GM12878 (cell line): ENCODE results near the gene ADAMTS7. TPM values are rescaled to one million over a fixed set of nuclear protein-coding genes. Genes with fewer than 3 reads are reported as not detected.

ENCODE experiments used
- ATAC-seq: fragments of 200-7000 bp; cut with Tn5 transposase; 3 replicates; pipeline ENCODE4 v1.9.1; 2020; ENCODE audit warnings: mild to moderate bottlenecking, moderate library complexity
- BruUV-seq: library from RNA; stranded (reverse); fragments of 400-500 nt; replicated peaks from 2 replicates; lab custom pipeline; 2021; lab: Mats Ljungman, UMichigan
- CTCF ChIA-PET: fragments of 300-600 bp; sonication (Branson Sonifier 250); formaldehyde crosslinking; extraction: SDS; loops from one replicate; lab custom pipeline; 2021; ENCODE audit warnings: inconsistent platforms; lab: Yijun Ruan, JAX
- POLR2A ChIA-PET: fragments of 350-600 bp; formaldehyde crosslinking; extraction: SDS; loops from one replicate; lab custom pipeline; 2021; ENCODE audit warnings: inconsistent platforms; lab: Charles Lee
- RAD21 ChIA-PET: fragments of 300-600 bp; sonication (Branson Sonifier 250); formaldehyde crosslinking; loops from one replicate; lab custom pipeline; 2023; ENCODE audit warnings: antibody characterized with exemption; ENCODE audit not compliant: unreplicated experiment; lab: Charles Lee
- SMC1A ChIA-PET: fragments of 300-600 bp; sonication (Branson Sonifier 250); formaldehyde crosslinking; loops from one replicate; lab custom pipeline; 2023; ENCODE audit not compliant: unreplicated experiment, uncharacterized antibody; lab: Charles Lee
- DNase-seq: peaks from one replicate; pipeline ENCODE4 v3.0.0-alpha.2; 2011; ENCODE audit warnings: low read depth, low spot score
- FAIRE-seq: peaks from 3 replicates; lab custom pipeline; 2011; peaks lifted over from hg19 to GRCh38; lab: Jason Lieb, UNC
- H2AFZ ChIP-seq: 2 replicates; pipeline ENCODE4 v1.6.0; 2011; ENCODE audit warnings: low read depth, low read length, control low read depth; ENCODE audit not compliant: control insufficient read depth
- H3K27ac ChIP-seq: 2 replicates; pipeline ENCODE4 v1.5.1; 2011; ENCODE audit warnings: control low read depth; ENCODE audit not compliant: control insufficient read depth, insufficient read depth
- H3K27me3 ChIP-seq, 2 experiments: replicated peaks in 1 of 2; 2 replicates each; pipeline versions ENCODE4 v1.6.0 to v1.6.1; 2011; ENCODE audit warnings: low read length in 1 of 2; ENCODE audit not compliant: control insufficient read depth in 2 of 2, insufficient read depth in 2 of 2
- H3K36me3 ChIP-seq, 2 experiments: 2 replicates each; pipeline ENCODE4 v1.5.1; 2011; ENCODE audit warnings: low read length in 1 of 2; ENCODE audit not compliant: control insufficient read depth in 2 of 2, insufficient read depth in 2 of 2
- H3K4me1 ChIP-seq: 2 replicates; pipeline ENCODE4 v1.6.1; 2011; ENCODE audit warnings: mild to moderate bottlenecking, low read length, moderate library complexity, mixed read lengths; ENCODE audit not compliant: control insufficient read depth, insufficient read depth
- H3K4me2 ChIP-seq: 2 replicates; pipeline ENCODE4 v1.6.0; 2011; ENCODE audit warnings: control low read depth; ENCODE audit not compliant: control insufficient read depth, insufficient read depth
- H3K4me3 ChIP-seq: fragments of 200-600 bp; sonication (generic); 2 replicates; pipeline ENCODE4 v1.5.1; 2016
- H3K79me2 ChIP-seq: 2 replicates; pipeline ENCODE4 v1.6.0; 2011; ENCODE audit warnings: low read length; ENCODE audit not compliant: control insufficient read depth, insufficient read depth
- H3K9ac ChIP-seq: 2 replicates; pipeline ENCODE4 v1.8.0; 2011; ENCODE audit warnings: low read length, control low read depth, mixed read lengths; ENCODE audit not compliant: control insufficient read depth, insufficient read depth
- H3K9me3 ChIP-seq: replicated peaks from 3 replicates; pipeline ENCODE4 v1.5.1; 2011; ENCODE audit warnings: mild to moderate bottlenecking, low read length; ENCODE audit not compliant: control insufficient read depth, insufficient read depth
- H4K20me1 ChIP-seq: 2 replicates; pipeline ENCODE4 v1.6.0; 2011; ENCODE audit not compliant: control insufficient read depth, insufficient read depth
- CREM ChIP-seq: IDR thresholded peaks from 2 replicates; pipeline ENCODE4 v1.6.1; 2014; ENCODE audit warnings: antibody characterized with exemption, low read depth
- EGR1 ChIP-seq, 2 experiments: IDR thresholded peaks; 1 replicate in 1 of 2; 2 replicates in 1 of 2; pipeline ENCODE4 v1.6.1; 2011 to 2012; ENCODE audit warnings: low read depth in 2 of 2, low read length in 2 of 2, borderline replicate concordance in 1 of 2, mild to moderate bottlenecking in 1 of 2, moderate library complexity in 1 of 2
- EP300 ChIP-seq, 2 experiments: fragments of 150-350 bp in 1 of 2; IDR thresholded peaks; 2 replicates each; pipeline ENCODE4 v1.6.1; 2011 to 2012; ENCODE audit warnings: low read depth in 2 of 2, low read length in 2 of 2, borderline replicate concordance in 1 of 2, improper control_type of control experiment in 1 of 2, inconsistent platforms in 1 of 2; ENCODE audit not compliant: control insufficient read depth in 1 of 2
- ESRRA ChIP-seq: IDR thresholded peaks from 2 replicates; pipeline ENCODE4 v1.6.1; 2012; ENCODE audit warnings: mild to moderate bottlenecking, low read length, improper control_type of control experiment
- IKZF1 ChIP-seq: fragments of 450-650 bp; conservative IDR thresholded peaks from 2 replicates; pipeline ENCODE4 v1.6.1; 2017; ENCODE audit warnings: antibody characterized with exemption, mild to moderate bottlenecking
- IKZF2 ChIP-seq, 2 experiments: fragments of 450-650 bp; IDR thresholded peaks; 2 replicates each; pipeline ENCODE4 v1.6.1; 2017; ENCODE audit warnings: mild to moderate bottlenecking in 2 of 2, moderate library complexity in 2 of 2
- JUNB ChIP-seq: IDR thresholded peaks from 2 replicates; pipeline ENCODE4 v1.6.1; 2016; ENCODE audit warnings: antibody characterized with exemption, mild to moderate bottlenecking
- RUNX3 ChIP-seq: IDR thresholded peaks from 2 replicates; pipeline ENCODE4 v1.6.1; 2012; ENCODE audit warnings: low read length, inconsistent platforms
- SMARCA5 ChIP-seq: fragments of 450-650 bp; IDR thresholded peaks from 2 replicates; pipeline ENCODE4 v1.6.1; 2017; ENCODE audit warnings: mild to moderate bottlenecking
- WGBS: methylation state at CpG from one replicate; pipeline ENCODE4 v1.1.6; 2016; ENCODE audit warnings: low lambda C conversion rate; ENCODE audit not compliant: insufficient replicate concordance, insufficient coverage; ENCODE audit errors: missing lambda C conversion rate; 5-methylcytosine and 5-hydroxymethylcytosine counted together
- in situ Hi-C: fragments of 300-500 bp; cut with MboI; formaldehyde crosslinking; loops from 9 replicates; pipeline ENCODE4 v1.14.3; 2018; ENCODE audit warnings: mixed read lengths
- intact Hi-C: fragments of 100-400 bp; cut with micrococcal nuclease; formaldehyde crosslinking; loops from one replicate; pipeline ENCODE4 v1.14.2; 2022; ENCODE audit not compliant: unreplicated experiment
- polyA plus RNA-seq, 11 experiments: library from polyadenylated mRNA; depleted of rRNA in 4 of 11; unstranded in 6 of 11; stranded (reverse) in 5 of 11; fragments of >200 nt; fragmentation: Nextera tagmentation in 4 of 11; fragmentation: Illumina TruSeq in 1 of 11; extraction: Ambion mirVana in 4 of 11; extraction: Trizol in 1 of 11; gene quantifications; 1 replicate in 1 of 11; 2 replicates in 10 of 11; pipeline versions ENCODE4 v1.2.1 to v1.2.3, GENCODE V29; 2011 to 2016; ENCODE audit warnings: inconsistent platforms in 2 of 11, missing spikeins in 2 of 11, low read depth in 1 of 11
- total RNA-seq, 4 experiments: library from RNA; depleted of rRNA in 3 of 4; stranded (reverse); fragments of >200 nt in 3 of 4; fragmentation: Illumina TruSeq in 1 of 4; extraction: Trizol in 1 of 4; gene quantifications; 2 replicates each; pipeline versions ENCODE4 v1.2.1 to v1.2.3, GENCODE V29; 2013 to 2021
- TF ChIP-seq, protein P1 (sequence below): fragments of 450-650 bp; IDR thresholded peaks from 2 replicates; pipeline ENCODE4 v1.6.1; 2017; ENCODE audit warnings: mild to moderate bottlenecking, moderate library complexity

The ADAMTS7 gene
- total and polyA plus RNA-seq, 10 of the 15 experiments (the other 5 are each of a cell fraction or from before 2014, with no cell fraction given), result 0.03 to 0.28 (median 0.06) TPM; not detected in 6

DNA sequence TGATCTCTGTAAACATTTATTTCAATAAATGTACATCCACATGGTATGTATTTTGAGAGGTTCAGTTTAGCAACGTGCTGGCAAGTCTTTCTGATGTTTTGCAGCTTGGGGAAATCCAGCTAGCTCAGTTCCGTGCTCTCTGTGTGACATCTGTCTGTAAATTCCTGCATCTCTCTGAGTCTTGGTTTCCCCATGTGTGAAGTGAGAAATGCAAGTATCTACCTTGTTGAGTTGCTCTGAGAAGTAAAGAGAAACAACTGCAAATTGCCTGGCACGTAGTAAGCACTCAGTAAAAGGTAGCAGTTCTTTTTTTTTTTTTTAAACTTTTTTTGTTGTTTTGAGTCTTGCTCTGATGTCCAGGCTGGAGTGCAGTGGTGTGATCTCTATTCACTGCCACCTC is 31.3 kb upstream of the ADAMTS7 start (continued):
- TF ChIP-seq, protein P1, sequence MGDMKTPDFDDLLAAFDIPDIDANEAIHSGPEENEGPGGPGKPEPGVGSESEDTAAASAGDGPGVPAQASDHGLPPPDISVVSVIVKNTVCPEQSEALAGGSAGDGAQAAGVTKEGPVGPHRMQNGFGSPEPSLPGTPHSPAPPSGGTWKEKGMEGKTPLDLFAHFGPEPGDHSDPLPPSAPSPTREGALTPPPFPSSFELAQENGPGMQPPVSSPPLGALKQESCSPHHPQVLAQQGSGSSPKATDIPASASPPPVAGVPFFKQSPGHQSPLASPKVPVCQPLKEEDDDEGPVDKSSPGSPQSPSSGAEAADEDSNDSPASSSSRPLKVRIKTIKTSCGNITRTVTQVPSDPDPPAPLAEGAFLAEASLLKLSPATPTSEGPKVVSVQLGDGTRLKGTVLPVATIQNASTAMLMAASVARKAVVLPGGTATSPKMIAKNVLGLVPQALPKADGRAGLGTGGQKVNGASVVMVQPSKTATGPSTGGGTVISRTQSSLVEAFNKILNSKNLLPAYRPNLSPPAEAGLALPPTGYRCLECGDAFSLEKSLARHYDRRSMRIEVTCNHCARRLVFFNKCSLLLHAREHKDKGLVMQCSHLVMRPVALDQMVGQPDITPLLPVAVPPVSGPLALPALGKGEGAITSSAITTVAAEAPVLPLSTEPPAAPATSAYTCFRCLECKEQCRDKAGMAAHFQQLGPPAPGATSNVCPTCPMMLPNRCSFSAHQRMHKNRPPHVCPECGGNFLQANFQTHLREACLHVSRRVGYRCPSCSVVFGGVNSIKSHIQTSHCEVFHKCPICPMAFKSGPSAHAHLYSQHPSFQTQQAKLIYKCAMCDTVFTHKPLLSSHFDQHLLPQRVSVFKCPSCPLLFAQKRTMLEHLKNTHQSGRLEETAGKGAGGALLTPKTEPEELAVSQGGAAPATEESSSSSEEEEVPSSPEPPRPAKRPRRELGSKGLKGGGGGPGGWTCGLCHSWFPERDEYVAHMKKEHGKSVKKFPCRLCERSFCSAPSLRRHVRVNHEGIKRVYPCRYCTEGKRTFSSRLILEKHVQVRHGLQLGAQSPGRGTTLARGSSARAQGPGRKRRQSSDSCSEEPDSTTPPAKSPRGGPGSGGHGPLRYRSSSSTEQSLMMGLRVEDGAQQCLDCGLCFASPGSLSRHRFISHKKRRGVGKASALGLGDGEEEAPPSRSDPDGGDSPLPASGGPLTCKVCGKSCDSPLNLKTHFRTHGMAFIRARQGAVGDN, result 0 out of 2 replicates have a peak, but pooled peaks have one; percentile 12
- TF ChIP-seq EP300 (IDR thresholded peaks at IDR 0.05; ENCODE audit: borderline replicate concordance in 1 of 2, control insufficient read depth in 1 of 2, low read depth in 2 of 2, low read length in 2 of 2) (peak in 1 of 2 experiments; percentile 38; a peak in 1 of 4 replicates), ESRRA (no peak), SMARCA5 (no peak), CREM (peak; percentile 10; the same call in 1 of the 2 replicates)

DNA sequence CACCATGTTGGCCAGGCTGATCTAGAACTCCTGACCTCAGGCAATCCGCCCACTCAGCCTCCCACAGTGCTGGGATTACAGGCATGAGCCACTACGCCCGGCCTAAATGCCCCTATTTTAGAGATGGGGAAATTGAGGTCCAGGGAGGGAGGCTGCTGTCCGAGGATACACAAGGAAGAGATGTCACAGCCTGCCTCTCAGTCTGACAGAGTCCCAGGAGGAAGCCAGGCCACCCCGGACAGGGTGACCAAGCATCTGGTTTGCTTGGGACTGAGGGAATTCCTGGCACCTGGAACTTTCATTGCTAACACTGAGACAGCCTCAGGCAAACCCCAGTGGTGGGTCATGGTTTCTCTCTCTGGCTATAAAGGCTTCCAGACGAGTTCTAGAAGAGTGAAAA is 30.6 kb upstream of the ADAMTS7 start:
- Histone ChIP-seq H2AFZ (peak overlapping the region; percentile 77), H3K4me1 (peaks cover 36% of the 10 kb centered on the region), H3K4me2 (peak overlapping the region; percentile 40), H3K27ac (peak overlapping the region; percentile 89), H3K27me3 (no peaks in the 10 kb centered on the region), H3K79me2 (no peaks in the 10 kb centered on the region), H4K20me1 (no peaks in the 10 kb centered on the region), H3K9me3 (no peaks in the 10 kb centered on the region), H3K9ac (peak overlapping the region; percentile 36), H3K36me3 (no peaks in the 10 kb centered on the region), H3K4me3 (peak overlapping the region; percentile 10; the same call in 1 of the 2 replicates)
- ChIA-PET SMC1A (interaction anchor here (1.0 kb wide), 1 partner anchor 102 kb away, joined by 4 read pairs; no protein-coding TSS in a partner anchor), POLR2A (interaction anchor here (0.6 to 1.5 kb wide), 3 partner anchors 31 to 147 kb away, joined by 3 to 6 read pairs (median 5); partner anchors contain the start of gene MORF4L1), CTCF (interaction anchor here (0.5 to 3.1 kb wide), 7 partner anchors 18 to 710 kb away, joined by 3 to 15 read pairs (median 4); no protein-coding TSS in a partner anchor), RAD21 (interaction anchor here (1.0 to 1.6 kb wide), 7 partner anchors 24 to 98 kb away, joined by 3 to 8 read pairs (median 3); partner anchors contain the start of gene ADAMTS7)
- TF ChIP-seq IKZF1, result 0 out of 2 replicates have a peak, but pooled peaks have one; percentile 23
- peak in 1 of 2 experiments; percentile 4; a peak in 1 of 4 replicates for TF ChIP-seq IKZF2 (IDR thresholded peaks at IDR 0.05)
- TF ChIP-seq JUNB, result no peak
- TF ChIP-seq EGR1 (IDR thresholded peaks at IDR 0.05; ENCODE audit: borderline replicate concordance in 1 of 2, low read depth in 2 of 2, low read length in 2 of 2), result 0 out of 3 replicates have a peak, but pooled peaks of 1 of the 2 experiments have one; percentile 60
- TF ChIP-seq RUNX3, result peak; percentile 4; the same call in 1 of the 2 replicates
- no TSS peak for BruUV-seq
- in situ Hi-C loops (no loop called here), intact Hi-C loops (no loop called here)
- WGBS, result 3% methylated on average over 6 of the region's 6 CpGs
- no peak for DNase-seq
- ATAC-seq, result no peak; the same call in 1 of the 3 replicates
- no peak for FAIRE-seq
